H9 (cell line): ENCODE data around the gene FAM228B. TPM values are rescaled to one million over a fixed set of nuclear protein-coding genes. Genes with fewer than 3 reads are reported as not detected.

Experiments
- DNase-seq: peaks from one replicate; pipeline ENCODE4 v3.0.0-alpha.2; 2017
- H2AFZ ChIP-seq: one replicate; pipeline ENCODE4 v1.6.1; 2013; ENCODE audit warnings: mild to moderate bottlenecking, low read length, control low read depth, moderate library complexity
- H2AK5ac ChIP-seq: 2 replicates; pipeline ENCODE4 v1.6.1; 2013; ENCODE audit warnings: low read length, control low read depth, mixed read lengths; ENCODE audit not compliant: insufficient read length
- H2BK120ac ChIP-seq: one replicate; pipeline ENCODE4 v1.6.1; 2013; ENCODE audit warnings: low read depth, mild to moderate bottlenecking, low read length, control low read depth, inconsistent platforms; ENCODE audit not compliant: poor library complexity, severe bottlenecking
- H2BK12ac ChIP-seq: 2 replicates; pipeline ENCODE4 v1.6.1; 2013; ENCODE audit warnings: low read length, control low read depth, mixed read lengths, low read depth; ENCODE audit not compliant: insufficient read length
- H2BK15ac ChIP-seq: 2 replicates; pipeline ENCODE4 v1.6.1; 2013; ENCODE audit warnings: low read depth, low read length, control low read depth
- H2BK20ac ChIP-seq: one replicate; pipeline ENCODE4 v1.6.1; 2013; ENCODE audit warnings: low read depth, mild to moderate bottlenecking, low read length, control low read depth, inconsistent platforms; ENCODE audit not compliant: poor library complexity, severe bottlenecking
- H2BK5ac ChIP-seq: 2 replicates; pipeline ENCODE4 v1.6.1; 2013; ENCODE audit warnings: low read length, control low read depth, mixed read lengths; ENCODE audit not compliant: insufficient read length
- H3K14ac ChIP-seq: 2 replicates; pipeline ENCODE4 v1.6.1; 2013; ENCODE audit warnings: low read length, control low read depth; ENCODE audit not compliant: insufficient read depth
- H3K18ac ChIP-seq: 2 replicates; pipeline ENCODE4 v1.6.1; 2013; ENCODE audit warnings: low read depth, mild to moderate bottlenecking, mixed read lengths, low read length, control low read depth; ENCODE audit not compliant: insufficient read length
- H3K23ac ChIP-seq: 2 replicates; pipeline ENCODE4 v1.6.1; 2013; ENCODE audit warnings: low read length, control low read depth, mixed read lengths, low read depth; ENCODE audit not compliant: insufficient read length
- H3K23me2 ChIP-seq: 2 replicates; pipeline ENCODE4 v1.6.1; 2013; ENCODE audit warnings: low read depth, mild to moderate bottlenecking, mixed read lengths, low read length, control low read depth; ENCODE audit not compliant: insufficient read length, poor library complexity, severe bottlenecking
- H3K27ac ChIP-seq: 2 replicates; pipeline ENCODE4 v1.5.1; 2013; ENCODE audit warnings: low read length, control low read depth, mixed read lengths, low read depth; ENCODE audit not compliant: insufficient read length
- H3K27me3 ChIP-seq: 2 replicates; pipeline ENCODE4 v1.6.1; 2013; ENCODE audit warnings: low read length, control low read depth, inconsistent platforms; ENCODE audit not compliant: insufficient read depth
- H3K4ac ChIP-seq: 2 replicates; pipeline ENCODE4 v1.6.1; 2013; ENCODE audit warnings: low read depth, mild to moderate bottlenecking, control low read depth, inconsistent platforms, low read length, moderate library complexity
- H3K4me1 ChIP-seq: 2 replicates; pipeline ENCODE4 v1.6.1; 2013; ENCODE audit warnings: low read length, control low read depth, inconsistent platforms; ENCODE audit not compliant: insufficient read depth
- H3K4me2 ChIP-seq: 2 replicates; pipeline ENCODE4 v1.6.1; 2013; ENCODE audit warnings: low read length, control low read depth, mixed read lengths; ENCODE audit not compliant: insufficient read length, insufficient read depth
- H3K56ac ChIP-seq: 2 replicates; pipeline ENCODE4 v1.6.1; 2013; ENCODE audit warnings: low read depth, mild to moderate bottlenecking, mixed read lengths, low read length, control low read depth; ENCODE audit not compliant: insufficient read length
- H3K79me1 ChIP-seq: 2 replicates; pipeline ENCODE4 v1.6.1; 2013; ENCODE audit warnings: low read depth, mild to moderate bottlenecking, moderate library complexity, low read length, control low read depth, inconsistent platforms; ENCODE audit not compliant: insufficient read depth, poor library complexity, severe bottlenecking
- H3K79me2 ChIP-seq: 2 replicates; pipeline ENCODE4 v1.6.1; 2013; ENCODE audit warnings: low read length, control low read depth, inconsistent platforms; ENCODE audit not compliant: insufficient read depth
- H3K9ac ChIP-seq: 2 replicates; pipeline ENCODE4 v1.6.1; 2013; ENCODE audit warnings: low read length, control low read depth, mixed read lengths; ENCODE audit not compliant: insufficient read length; ENCODE audit errors: extremely low read depth
- H3K9me3 ChIP-seq: one replicate; pipeline ENCODE4 v1.6.1; 2013; ENCODE audit warnings: low read depth, low read length, inconsistent platforms; ENCODE audit not compliant: control insufficient read depth
- H3T11ph ChIP-seq: one replicate; pipeline ENCODE4 v1.6.1; 2013; ENCODE audit warnings: mild to moderate bottlenecking, low read length, control low read depth, inconsistent platforms
- H4K20me1 ChIP-seq: one replicate; pipeline ENCODE4 v1.6.1; 2013; ENCODE audit not compliant: control insufficient read depth, insufficient read length, insufficient read depth
- H4K5ac ChIP-seq: 2 replicates; pipeline ENCODE4 v1.6.1; 2013; ENCODE audit warnings: low read depth, mild to moderate bottlenecking, mixed read lengths, low read length, control low read depth; ENCODE audit not compliant: insufficient read length
- H4K8ac ChIP-seq: replicated peaks from 2 replicates; pipeline ENCODE4 v1.6.1; 2013; ENCODE audit warnings: low read length, control low read depth, mixed read lengths, low read depth; ENCODE audit not compliant: insufficient read length
- H4K91ac ChIP-seq: 2 replicates; pipeline ENCODE4 v1.6.1; 2013; ENCODE audit warnings: low read depth, mild to moderate bottlenecking, moderate library complexity, mixed read lengths, low read length, control low read depth; ENCODE audit not compliant: insufficient read length
- H3K27ac Mint-ChIP-seq, 3 experiments: 2 replicates in 2 of 3; 3 replicates in 1 of 3; pipeline ENCODE4 v1.8.0; 2020 to 2021; ENCODE audit warnings: mixed read lengths in 3 of 3, mild to moderate bottlenecking in 1 of 3, moderate library complexity in 1 of 3
- H3K27me3 Mint-ChIP-seq: 2 replicates; pipeline ENCODE4 v1.8.0; 2021; ENCODE audit warnings: low read depth, mild to moderate bottlenecking, moderate library complexity, mixed read lengths
- H3K36me3 Mint-ChIP-seq, 3 experiments: 2 replicates in 2 of 3; 3 replicates in 1 of 3; pipeline ENCODE4 v1.8.0; 2020 to 2021; ENCODE audit warnings: low read depth in 3 of 3, mixed read lengths in 3 of 3; ENCODE audit not compliant: insufficient read depth in 1 of 3
- H3K4me1 Mint-ChIP-seq, 2 experiments: 2 replicates each; pipeline ENCODE4 v1.8.0; 2020; ENCODE audit warnings: mixed read lengths in 2 of 2
- H3K4me3 Mint-ChIP-seq, 2 experiments: 2 replicates in 1 of 2; 3 replicates in 1 of 2; pipeline ENCODE4 v1.8.0; 2020 to 2021; ENCODE audit warnings: mild to moderate bottlenecking in 2 of 2, mixed read lengths in 2 of 2, moderate library complexity in 1 of 2
- H3K9me3 Mint-ChIP-seq, 2 experiments: 2 replicates in 1 of 2; 3 replicates in 1 of 2; pipeline ENCODE4 v1.8.0; 2020; ENCODE audit warnings: mild to moderate bottlenecking in 2 of 2, mixed read lengths in 2 of 2, moderate library complexity in 1 of 2
- WGBS: extraction: QIAGEN DNeasy Blood & Tissue Kit; methylation state at CpG from one replicate; pipeline ENCODE4 v1.1.7; 2013; ENCODE audit warnings: missing lambda C conversion rate, low lambda C conversion rate, mixed read lengths; ENCODE audit not compliant: insufficient read length; ENCODE audit errors: extremely low coverage; 5-methylcytosine and 5-hydroxymethylcytosine counted together
- total RNA-seq: library from RNA; stranded (reverse); gene quantifications from 2 replicates; pipeline ENCODE4 v1.2.1, GENCODE V29; 2021
- TF ChIP-seq, protein P1 (sequence below): fragments of 200-600 bp; sonication (generic); conservative IDR thresholded peaks from 3 replicates; pipeline ENCODE4 v1.8.0; 2021; ENCODE audit warnings: antibody characterized with exemption, mild to moderate bottlenecking

The FAM228B gene
- total RNA-seq, 1 experiment from 2014 or later = 6.5 TPM

DNA sequence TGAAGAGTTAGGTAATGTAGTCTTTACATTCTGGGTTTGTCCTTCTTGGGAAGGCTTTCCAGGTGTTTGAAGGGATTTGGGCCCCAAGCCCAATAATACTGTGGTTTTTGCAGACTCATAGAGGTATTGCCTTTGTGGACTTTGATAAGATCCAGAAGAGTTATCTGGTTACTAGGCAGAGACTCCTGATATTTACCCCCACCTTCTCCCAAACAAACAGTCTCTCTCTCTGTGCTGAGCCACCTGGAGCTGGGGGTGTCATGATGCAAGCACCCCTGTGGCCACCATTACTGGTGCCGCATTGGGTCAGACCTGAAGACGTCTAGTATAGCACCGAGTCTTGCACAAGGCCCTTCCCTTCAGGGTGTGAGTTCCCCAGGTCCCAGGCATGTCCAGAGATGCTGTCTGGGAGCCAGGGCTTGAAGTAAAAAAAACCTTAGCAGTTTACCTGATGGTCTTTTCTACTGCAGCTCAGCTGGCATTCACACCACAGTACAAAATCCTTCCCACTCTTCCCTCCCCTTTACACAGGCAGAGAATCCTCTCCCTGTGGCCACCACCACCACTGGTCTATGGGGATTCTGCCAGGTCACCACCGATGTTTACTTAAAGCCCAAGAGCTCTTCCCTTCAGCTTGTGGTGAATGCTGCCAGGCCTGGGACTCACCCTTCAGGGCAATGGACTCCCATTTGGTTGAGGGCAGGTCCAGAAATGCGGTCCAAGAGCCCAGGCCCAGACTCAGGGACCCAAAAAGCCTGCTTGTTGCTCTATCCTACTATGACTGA, 29.3 kb downstream of the FAM228B start:
- Histone ChIP-seq H3K4me1 (no peaks in the 10 kb centered on the region), H3K79me1 (no peaks in the 10 kb centered on the region), H3K23ac (no peak overlapping the region), H2AK5ac (no peak overlapping the region), H2BK120ac (no peak overlapping the region), H3K56ac (no peak overlapping the region), H3K4ac (no peak overlapping the region), H3K9ac (no peak overlapping the region), H4K5ac (no peak overlapping the region), H2BK15ac (no peak overlapping the region), H3K79me2 (no peaks in the 10 kb centered on the region), H3K9me3 (no peaks in the 10 kb centered on the region), H3T11ph (no peak overlapping the region), H2BK12ac (no peak overlapping the region), H3K27me3 (no peaks in the 10 kb centered on the region), H3K14ac (no peak overlapping the region), H2BK5ac (no peak overlapping the region), H2BK20ac (no peak overlapping the region), H3K18ac (no peak overlapping the region), H2AFZ (no peak overlapping the region), H4K20me1 (no peaks in the 10 kb centered on the region), H4K91ac (no peak overlapping the region), H4K8ac (no peak overlapping the region), H3K23me2 (no peaks in the 10 kb centered on the region), H3K27ac (no peak overlapping the region), H3K4me2 (no peak overlapping the region)
- Mint-ChIP-seq H3K9me3 (peaks cover 6 to 9% of the 10 kb centered on the region in 2 experiments), H3K27ac (peak overlapping the region in 2 of 3 experiments; percentile 62 to 89; a peak in 2 of 7 replicates), H3K36me3 (peaks cover 0 to 9% (median 7%) of the 10 kb centered on the region in 3 experiments; a peak in 4 of 7 replicates), H3K4me3 (no peak overlapping the region), H3K27me3 (no peaks in the 10 kb centered on the region; the same call in 1 of the 2 replicates), H3K4me1 (no peaks in the 10 kb centered on the region)
- WGBS = no CpG with 5 or more reads among the region's 5 CpGs
- DNase-seq = no peak
- TF ChIP-seq, protein P1, sequence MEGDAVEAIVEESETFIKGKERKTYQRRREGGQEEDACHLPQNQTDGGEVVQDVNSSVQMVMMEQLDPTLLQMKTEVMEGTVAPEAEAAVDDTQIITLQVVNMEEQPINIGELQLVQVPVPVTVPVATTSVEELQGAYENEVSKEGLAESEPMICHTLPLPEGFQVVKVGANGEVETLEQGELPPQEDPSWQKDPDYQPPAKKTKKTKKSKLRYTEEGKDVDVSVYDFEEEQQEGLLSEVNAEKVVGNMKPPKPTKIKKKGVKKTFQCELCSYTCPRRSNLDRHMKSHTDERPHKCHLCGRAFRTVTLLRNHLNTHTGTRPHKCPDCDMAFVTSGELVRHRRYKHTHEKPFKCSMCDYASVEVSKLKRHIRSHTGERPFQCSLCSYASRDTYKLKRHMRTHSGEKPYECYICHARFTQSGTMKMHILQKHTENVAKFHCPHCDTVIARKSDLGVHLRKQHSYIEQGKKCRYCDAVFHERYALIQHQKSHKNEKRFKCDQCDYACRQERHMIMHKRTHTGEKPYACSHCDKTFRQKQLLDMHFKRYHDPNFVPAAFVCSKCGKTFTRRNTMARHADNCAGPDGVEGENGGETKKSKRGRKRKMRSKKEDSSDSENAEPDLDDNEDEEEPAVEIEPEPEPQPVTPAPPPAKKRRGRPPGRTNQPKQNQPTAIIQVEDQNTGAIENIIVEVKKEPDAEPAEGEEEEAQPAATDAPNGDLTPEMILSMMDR = no peak
